H1 (cell line): ENCODE data around the gene FLRT1. TPM values are rescaled to one million over a fixed set of nuclear protein-coding genes. Genes with fewer than 3 reads are reported as not detected.

Experiments
- CTCF ChIA-PET: fragments of 300-600 bp; sonication (Branson Sonifier 250); formaldehyde crosslinking; loops from one replicate; lab custom pipeline; 2021; ENCODE audit not compliant: partially characterized antibody; lab: Charles Lee
- POLR2A ChIA-PET: fragments of 300-600 bp; sonication (Branson Sonifier 250); formaldehyde crosslinking; loops from one replicate; lab custom pipeline; 2021; ENCODE audit warnings: inconsistent platforms; ENCODE audit not compliant: partially characterized antibody; lab: Charles Lee
- DNase-seq, 2 experiments: peaks; one replicate each; pipeline versions ENCODE4 v3.0.0 to v3.0.0-alpha.2; 2010 to 2022; ENCODE audit warnings: low spot score in 2 of 2, low read depth in 1 of 2, mixed read lengths in 1 of 2
- FAIRE-seq: peaks from 2 replicates; lab custom pipeline; 2011; peaks lifted over from hg19 to GRCh38; lab: Jason Lieb, UNC
- H2AFZ ChIP-seq: 2 replicates; pipeline ENCODE4 v1.8.1; 2012; ENCODE audit warnings: low read length, inconsistent platforms
- H2AK5ac ChIP-seq: 2 replicates; pipeline ENCODE4 v1.6.1; 2013; ENCODE audit warnings: low read depth, low read length
- H2BK120ac ChIP-seq: replicated peaks from 2 replicates; pipeline ENCODE3; 2013; ENCODE audit warnings: low read depth, low read length, inconsistent platforms
- H2BK12ac ChIP-seq: 2 replicates; pipeline ENCODE4 v1.6.1; 2013; ENCODE audit warnings: low read depth, low read length
- H2BK15ac ChIP-seq: 2 replicates; pipeline ENCODE4 v1.6.1; 2013; ENCODE audit warnings: low read length
- H2BK20ac ChIP-seq: 2 replicates; pipeline ENCODE4 v1.6.1; 2013; ENCODE audit warnings: low read length
- H2BK5ac ChIP-seq: 2 replicates; pipeline ENCODE4 v1.6.1; 2013; ENCODE audit warnings: low read depth, low read length
- H3K14ac ChIP-seq: 2 replicates; pipeline ENCODE4 v1.6.1; 2013; ENCODE audit warnings: inconsistent platforms; ENCODE audit not compliant: insufficient read length
- H3K18ac ChIP-seq: 2 replicates; pipeline ENCODE4 v1.6.1; 2013; ENCODE audit warnings: low read length; ENCODE audit errors: extremely low read depth
- H3K23ac ChIP-seq: 2 replicates; pipeline ENCODE4 v1.6.1; 2013; ENCODE audit warnings: inconsistent platforms; ENCODE audit not compliant: insufficient read length
- H3K23me2 ChIP-seq: 2 replicates; pipeline ENCODE4 v1.6.1; 2013; ENCODE audit warnings: low read depth, low read length
- H3K27ac ChIP-seq: 2 replicates; pipeline ENCODE4 v1.6.1; 2011; ENCODE audit warnings: low read depth, low read length, inconsistent platforms
- H3K27me3 ChIP-seq, 4 experiments: replicated peaks in 1 of 4; 1 replicate in 1 of 4; 2 replicates in 3 of 4; pipeline versions ENCODE4 v1.6.1 to v1.8.1; 2011 to 2013; ENCODE audit warnings: low read length in 3 of 4, mild to moderate bottlenecking in 3 of 4, inconsistent platforms in 2 of 4, mixed read lengths in 2 of 4, moderate library complexity in 1 of 4; ENCODE audit not compliant: control insufficient read depth in 3 of 4, insufficient read depth in 3 of 4; ENCODE audit errors: extremely low read depth in 1 of 4
- H3K36me3 ChIP-seq, 4 experiments: 2 replicates each; pipeline versions ENCODE4 v1.6.1 to v1.8.1; 2011 to 2013; ENCODE audit warnings: mild to moderate bottlenecking in 4 of 4, low read length in 3 of 4, moderate library complexity in 2 of 4, control low read depth in 1 of 4, inconsistent platforms in 1 of 4; ENCODE audit not compliant: insufficient read depth in 4 of 4, control insufficient read depth in 2 of 4
- H3K4ac ChIP-seq: replicated peaks from 2 replicates; pipeline ENCODE3; 2013; ENCODE audit warnings: low read length, low read depth, mixed read lengths, inconsistent platforms; ENCODE audit not compliant: insufficient read length
- H3K4me1 ChIP-seq, 4 experiments: replicated peaks in 1 of 4; 1 replicate in 1 of 4; 2 replicates in 3 of 4; pipeline versions ENCODE4 v1.6.1 to v1.8.1; 2011 to 2013; ENCODE audit warnings: low read length in 3 of 4, inconsistent platforms in 2 of 4, mixed read lengths in 1 of 4; ENCODE audit not compliant: insufficient read depth in 4 of 4, control insufficient read depth in 3 of 4
- H3K4me2 ChIP-seq, 2 experiments: 2 replicates each; pipeline versions ENCODE4 v1.6.1 to v1.8.1; 2011 to 2013; ENCODE audit warnings: low read depth in 2 of 2, low read length in 2 of 2, control low read depth in 1 of 2, inconsistent platforms in 1 of 2, mild to moderate bottlenecking in 1 of 2; ENCODE audit not compliant: insufficient read depth in 1 of 2
- H3K4me3 ChIP-seq, 4 experiments: fragments of 200-600, 300-600 bp in 1 of 4; sonication (generic), shearing (Covaris generic), sonication (Bioruptor Twin) in 1 of 4; 2 replicates each; pipeline versions ENCODE4 v1.5.1 to v1.8.1; 2011 to 2016; ENCODE audit warnings: low read length in 4 of 4, low read depth in 3 of 4, control low read depth in 2 of 4, inconsistent platforms in 2 of 4, mild to moderate bottlenecking in 2 of 4, mixed read lengths in 1 of 4, moderate library complexity in 1 of 4; ENCODE audit not compliant: insufficient read depth in 2 of 4; ENCODE audit errors: extremely low read depth in 1 of 4
- H3K56ac ChIP-seq: replicated peaks from 2 replicates; pipeline ENCODE3; 2013; ENCODE audit warnings: low read depth, mild to moderate bottlenecking, mixed read lengths, low read length, inconsistent platforms; ENCODE audit not compliant: insufficient read length
- H3K79me1 ChIP-seq: 2 replicates; pipeline ENCODE4 v1.6.1; 2013; ENCODE audit warnings: low read depth, low read length, control low read depth
- H3K79me2 ChIP-seq, 2 experiments: 2 replicates each; pipeline versions ENCODE4 v1.6.1 to v1.8.1; 2012 to 2013; ENCODE audit warnings: low read length in 2 of 2, mild to moderate bottlenecking in 2 of 2, inconsistent platforms in 1 of 2; ENCODE audit not compliant: insufficient read depth in 2 of 2, control insufficient read depth in 1 of 2
- H3K9ac ChIP-seq, 4 experiments: replicated peaks in 1 of 4; 1 replicate in 1 of 4; 2 replicates in 3 of 4; pipeline versions ENCODE4 v1.6.1 to v1.8.1; 2011 to 2013; ENCODE audit warnings: low read depth in 3 of 4, low read length in 3 of 4, control low read depth in 2 of 4, mild to moderate bottlenecking in 2 of 4, moderate library complexity in 2 of 4, inconsistent platforms in 1 of 4; ENCODE audit errors: extremely low read depth in 1 of 4
- H3K9me3 ChIP-seq, 2 experiments: 2 replicates each; pipeline versions ENCODE4 v1.6.1 to v1.8.1; 2012 to 2013; ENCODE audit warnings: mild to moderate bottlenecking in 2 of 2, moderate library complexity in 2 of 2, control low read depth in 1 of 2, inconsistent platforms in 1 of 2, low read depth in 1 of 2, low read length in 1 of 2, mixed read lengths in 1 of 2; ENCODE audit not compliant: insufficient read depth in 2 of 2
- H4K20me1 ChIP-seq, 2 experiments: replicated peaks in 1 of 2; 2 replicates each; pipeline versions ENCODE3 to v1.8.1; 2011 to 2013; ENCODE audit warnings: inconsistent platforms in 2 of 2, low read length in 2 of 2, mild to moderate bottlenecking in 1 of 2; ENCODE audit not compliant: insufficient read depth in 2 of 2, control insufficient read depth in 1 of 2
- H4K5ac ChIP-seq: 2 replicates; pipeline ENCODE4 v1.6.1; 2013; ENCODE audit warnings: low read length, low read depth, mixed read lengths, inconsistent platforms; ENCODE audit not compliant: insufficient read length
- H4K8ac ChIP-seq: 2 replicates; pipeline ENCODE4 v1.8.0; 2013; ENCODE audit warnings: mild to moderate bottlenecking, moderate library complexity, low read length, inconsistent platforms; ENCODE audit not compliant: insufficient read depth; ENCODE audit errors: extremely low read depth
- H4K91ac ChIP-seq: replicated peaks from 2 replicates; pipeline ENCODE3; 2013; ENCODE audit warnings: low read length, mixed read lengths, inconsistent platforms; ENCODE audit not compliant: insufficient read length
- ZNF274 ChIP-seq: IDR thresholded peaks from 2 replicates; pipeline ENCODE4 v1.7.0; 2012; ENCODE audit warnings: low read length, borderline replicate concordance; ENCODE audit errors: extremely low read depth
- WGBS, 2 experiments: shearing (Covaris generic) in 1 of 2; methylation state at CpG; one replicate each; pipeline versions ENCODE4 v1.1.6 to v1.1.7; 2013 to 2015; ENCODE audit warnings: low lambda C conversion rate in 2 of 2, mixed read lengths in 2 of 2, inconsistent platforms in 1 of 2, low coverage in 1 of 2, missing lambda C conversion rate in 1 of 2; ENCODE audit not compliant: insufficient replicate concordance in 2 of 2, insufficient coverage in 1 of 2, insufficient read length in 1 of 2; ENCODE audit errors: extremely low coverage in 1 of 2, missing lambda C conversion rate in 1 of 2; 5-methylcytosine and 5-hydroxymethylcytosine counted together
- polyA plus RNA-seq, 7 experiments: library from polyadenylated mRNA; depleted of rRNA in 3 of 7; stranded (reverse) in 5 of 7; unstranded in 2 of 7; fragments of >200 nt in 5 of 7; fragments of 200-250 nt in 2 of 7; gene quantifications; 1 replicate in 5 of 7; 2 replicates in 1 of 7; 4 replicates in 1 of 7; pipeline versions ENCODE4 v1.2.1 to v1.2.3, GENCODE V29; 2011 to 2013; ENCODE audit warnings: missing spikeins in 2 of 7, mixed read lengths in 2 of 7
- total RNA-seq: library from RNA; stranded (reverse); fragmentation: NEBNext Ultra II Directional; extraction: Animal tissue kit (Norgen Biotek cat#: 25700); gene quantifications from 2 replicates; pipeline ENCODE4 v1.2.1, GENCODE V29; 2021
- TF ChIP-seq, protein P1 (sequence below), 3 experiments: IDR thresholded peaks; 1 replicate in 2 of 3; 2 replicates in 1 of 3; pipeline versions ENCODE4 v1.5.1 to v1.6.1; 2011; ENCODE audit warnings: low read length in 3 of 3, mild to moderate bottlenecking in 3 of 3, inconsistent platforms in 2 of 3, low read depth in 1 of 3, moderate library complexity in 1 of 3; ENCODE audit not compliant: insufficient read depth in 1 of 3; ENCODE audit errors: control extremely low read depth in 1 of 3

Gene FLRT1
- total and polyA plus RNA-seq, 2 of the 8 experiments (the other 6 are each of a cell fraction or from before 2014, with no cell fraction given) = 0.14 to 0.28 TPM

DNA sequence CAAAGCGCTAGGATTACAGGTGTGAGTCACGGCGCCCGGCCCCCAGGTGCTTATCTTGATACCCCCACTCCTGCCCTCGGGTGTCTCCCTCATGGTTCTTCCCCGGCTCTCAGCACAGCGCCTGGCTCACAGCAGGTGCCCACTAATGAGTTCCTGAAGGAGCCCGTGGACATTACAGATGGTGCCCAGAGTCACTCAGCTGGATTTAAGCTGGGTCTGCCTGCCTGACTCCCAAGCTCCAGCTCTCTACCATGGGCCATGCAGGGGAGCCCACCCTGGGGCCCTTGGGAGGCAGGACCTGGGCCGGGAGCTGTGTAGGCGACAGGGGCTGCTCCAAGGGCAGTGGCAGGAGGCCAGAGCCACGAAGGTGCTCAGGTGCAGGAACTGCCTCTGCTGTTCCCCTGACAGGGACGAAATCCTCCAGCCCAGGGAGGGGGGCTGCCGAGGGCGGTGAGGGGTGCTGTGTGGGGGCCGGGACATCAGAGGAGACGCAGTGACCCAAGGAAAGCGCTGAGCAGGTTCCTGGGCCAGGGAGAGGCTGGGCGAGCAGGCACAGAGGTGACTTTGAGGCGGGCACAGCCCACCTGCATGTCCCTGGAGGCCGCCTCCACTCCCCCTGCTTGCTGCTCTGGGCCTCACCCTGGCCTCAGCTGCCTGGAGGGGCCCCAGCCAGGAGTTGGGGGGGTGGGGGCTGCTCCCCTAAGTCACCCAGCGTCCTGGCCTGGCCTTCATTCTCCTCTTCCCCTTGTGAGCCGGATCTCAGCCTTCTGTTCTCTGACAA lies 14.6 kb upstream of the FLRT1 start:
- TF ChIP-seq, protein P1, sequence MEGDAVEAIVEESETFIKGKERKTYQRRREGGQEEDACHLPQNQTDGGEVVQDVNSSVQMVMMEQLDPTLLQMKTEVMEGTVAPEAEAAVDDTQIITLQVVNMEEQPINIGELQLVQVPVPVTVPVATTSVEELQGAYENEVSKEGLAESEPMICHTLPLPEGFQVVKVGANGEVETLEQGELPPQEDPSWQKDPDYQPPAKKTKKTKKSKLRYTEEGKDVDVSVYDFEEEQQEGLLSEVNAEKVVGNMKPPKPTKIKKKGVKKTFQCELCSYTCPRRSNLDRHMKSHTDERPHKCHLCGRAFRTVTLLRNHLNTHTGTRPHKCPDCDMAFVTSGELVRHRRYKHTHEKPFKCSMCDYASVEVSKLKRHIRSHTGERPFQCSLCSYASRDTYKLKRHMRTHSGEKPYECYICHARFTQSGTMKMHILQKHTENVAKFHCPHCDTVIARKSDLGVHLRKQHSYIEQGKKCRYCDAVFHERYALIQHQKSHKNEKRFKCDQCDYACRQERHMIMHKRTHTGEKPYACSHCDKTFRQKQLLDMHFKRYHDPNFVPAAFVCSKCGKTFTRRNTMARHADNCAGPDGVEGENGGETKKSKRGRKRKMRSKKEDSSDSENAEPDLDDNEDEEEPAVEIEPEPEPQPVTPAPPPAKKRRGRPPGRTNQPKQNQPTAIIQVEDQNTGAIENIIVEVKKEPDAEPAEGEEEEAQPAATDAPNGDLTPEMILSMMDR (IDR thresholded peaks at IDR 0.05; ENCODE audit: control extremely low read depth in 1 of 3, insufficient read depth in 1 of 3, low read depth in 1 of 3, low read length in 3 of 3) = peak in 1 of 3 experiments; percentile 11; a peak in 1 of 4 replicates
- no peak for TF ChIP-seq ZNF274
- TF ChIP-seq, all 59 proteins: peak for 1
- peak overlapping the region; percentile 39 for H2BK120ac ChIP-seq
- H3K4me1 ChIP-seq = peaks cover 3 to 44% (median 32%) of the 10 kb centered on the region in 4 experiments
- no peak overlapping the region for H3K56ac ChIP-seq
- DNase-seq (no peak), FAIRE-seq (no peak)
- H2BK20ac ChIP-seq = peak overlapping the region; percentile 61; the same call in 1 of the 2 replicates
- no peak overlapping the region for H3K4me3 ChIP-seq
- H2BK12ac ChIP-seq = peak overlapping the region; percentile 13; the same call in 1 of the 2 replicates
- H4K20me1 ChIP-seq = peaks cover under 1 to 4% of the 10 kb centered on the region in 2 experiments
- H3K79me1 ChIP-seq = no peaks in the 10 kb centered on the region
- no peak overlapping the region for H4K8ac ChIP-seq
- H3K9me3 ChIP-seq = no peaks in the 10 kb centered on the region
- CTCF ChIA-PET = interaction anchor here (1.2 to 2.0 kb wide), 3 partner anchors 12 to 20 kb away, joined by 3 to 6 read pairs (median 5); no protein-coding TSS in a partner anchor
- no peak overlapping the region for H3K27ac ChIP-seq
- POLR2A ChIA-PET = interaction anchor here (1.1 to 1.7 kb wide), 3 partner anchors 14 to 27 kb away, joined by 3 to 8 read pairs (median 6); no protein-coding TSS in a partner anchor
- H2AK5ac ChIP-seq = no peak overlapping the region
- H3K18ac ChIP-seq = peak overlapping the region; percentile 87
- peak overlapping the region; percentile 69 for H4K5ac ChIP-seq
- H3K23me2 ChIP-seq = no peaks in the 10 kb centered on the region
- no peaks in the 10 kb centered on the region for H3K79me2 ChIP-seq
- peak overlapping the region; percentile 36; the same call in 1 of the 2 replicates for H2BK5ac ChIP-seq
- no peak overlapping the region for H2AFZ ChIP-seq
- H3K36me3 ChIP-seq = no peaks in the 10 kb centered on the region
- no peak overlapping the region for H3K9ac ChIP-seq
- H3K4me2 ChIP-seq = peak overlapping the region; percentile 24 to 37; a peak in 2 of 4 replicates
- 70% methylated on average over 20 of the region's 22 CpGs; no CpG with 5 or more reads in 1 of the 2 experiments for WGBS, 2 experiments
- peaks cover 0 to 16% (median 12%) of the 10 kb centered on the region in 4 experiments; a peak in 5 of 7 replicates for H3K27me3 ChIP-seq
- H4K91ac ChIP-seq = peak overlapping the region; percentile 75
- peak overlapping the region; percentile 8 for H3K14ac ChIP-seq
- 0 out of 2 replicates have a peak overlapping the region, but pooled peaks have one; percentile 46 for H2BK15ac ChIP-seq
- peak overlapping the region; percentile 5 for H3K4ac ChIP-seq
- no peak overlapping the region for H3K23ac ChIP-seq
